Measurements from ENCODE around the gene CTSL. TPM values are rescaled to one million over a fixed set of nuclear protein-coding genes. Genes with fewer than 3 reads are reported as not detected.
A peak's percentile ranks its signal among the peaks of the same experiment; 100 is the strongest.

CTSL gene
- total and polyA plus RNA-seq, 11 donors: 86.6 to 382 (median 130) TPM

DNA sequence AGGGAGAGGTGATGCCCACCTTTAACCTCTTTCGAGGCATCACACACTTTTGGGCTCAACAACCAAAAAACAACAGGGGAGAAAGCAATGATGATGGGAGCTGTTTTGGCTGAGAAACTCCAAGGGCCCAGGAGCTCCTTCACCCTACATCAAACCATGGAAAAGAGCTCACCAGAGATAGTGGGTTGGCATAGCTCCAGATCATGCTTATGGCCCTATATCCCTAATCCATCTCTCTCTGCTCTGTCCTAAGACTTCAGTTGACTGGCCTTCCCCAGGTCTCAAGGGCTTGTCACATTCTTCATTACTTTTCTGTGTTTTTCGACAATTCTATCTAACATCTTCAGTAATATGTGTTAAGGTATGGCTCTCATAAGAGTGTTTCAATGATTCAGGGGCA lies 5.7 kb upstream of the CTSL start:
- no peak for ATAC-seq
- intact Hi-C loops (cut with DNase I): loop anchor here in 1 of 10 donors (10.0 kb wide), 1 partner anchor 75 kb away; no protein-coding TSS in a partner anchor

DNA sequence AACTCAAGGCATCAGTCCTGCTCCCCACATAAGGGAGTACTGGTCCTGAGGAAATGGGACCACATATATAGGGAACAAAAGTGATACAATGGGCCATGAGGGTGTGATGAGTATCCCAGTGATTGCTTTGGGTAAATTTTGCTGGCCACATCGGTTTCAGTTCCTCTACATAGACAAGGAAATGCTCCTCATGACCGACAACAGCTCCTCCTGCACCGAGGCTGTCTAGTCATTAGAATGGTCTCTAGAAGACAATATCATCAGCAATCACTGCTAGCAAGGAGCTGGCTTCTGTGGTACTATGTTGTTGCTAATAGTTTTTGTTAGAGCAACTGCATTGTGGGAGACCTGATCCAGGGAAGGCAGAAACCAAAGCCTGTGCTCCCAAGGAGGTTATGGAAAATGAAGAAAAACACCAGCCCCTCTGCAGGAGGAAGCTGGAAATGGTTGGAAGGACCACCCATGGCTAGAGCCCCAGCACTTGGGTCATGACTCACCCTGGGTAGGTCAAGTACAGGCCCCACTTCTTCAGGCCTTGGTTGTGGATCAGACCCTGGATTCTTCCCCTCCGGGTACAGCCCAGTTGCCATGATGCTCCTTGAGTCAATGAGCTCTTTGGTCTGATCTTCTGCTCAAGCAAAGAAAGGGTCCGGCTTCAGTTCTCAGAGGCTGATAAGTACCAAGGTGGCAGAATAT lies 3.4 kb upstream of the CTSL start:
- H3K27me3 ChIP-seq: no peaks in the 10 kb centered on the region
- ATAC-seq: peak in 1 of 4 donors; percentile 3
- intact Hi-C loops (cut with DNase I): loop anchor here in 1 of 10 donors (10.0 kb wide), 1 partner anchor 72 kb away; no protein-coding TSS in a partner anchor
- H3K4me3 ChIP-seq: no peak overlapping the region
- peaks cover 0 to 4% (median 1%) of the 10 kb centered on the region in 9 donors for H3K36me3 ChIP-seq
- 90 to 93% (median 91%) methylated on average over 5 of the region's 5 CpGs for WGBS, 4 donors
- peak in 2 of 5 donors; percentile 27 to 45 for DNase-seq
- H3K4me1 ChIP-seq: peaks cover 0 to 54% (median 11%) of the 10 kb centered on the region in 12 donors
- H3K9me3 ChIP-seq: no peaks in the 10 kb centered on the region
- TF ChIP-seq POLR2A (IDR thresholded peaks at IDR 0.05): no peak
- TF ChIP-seq, protein P1, sequence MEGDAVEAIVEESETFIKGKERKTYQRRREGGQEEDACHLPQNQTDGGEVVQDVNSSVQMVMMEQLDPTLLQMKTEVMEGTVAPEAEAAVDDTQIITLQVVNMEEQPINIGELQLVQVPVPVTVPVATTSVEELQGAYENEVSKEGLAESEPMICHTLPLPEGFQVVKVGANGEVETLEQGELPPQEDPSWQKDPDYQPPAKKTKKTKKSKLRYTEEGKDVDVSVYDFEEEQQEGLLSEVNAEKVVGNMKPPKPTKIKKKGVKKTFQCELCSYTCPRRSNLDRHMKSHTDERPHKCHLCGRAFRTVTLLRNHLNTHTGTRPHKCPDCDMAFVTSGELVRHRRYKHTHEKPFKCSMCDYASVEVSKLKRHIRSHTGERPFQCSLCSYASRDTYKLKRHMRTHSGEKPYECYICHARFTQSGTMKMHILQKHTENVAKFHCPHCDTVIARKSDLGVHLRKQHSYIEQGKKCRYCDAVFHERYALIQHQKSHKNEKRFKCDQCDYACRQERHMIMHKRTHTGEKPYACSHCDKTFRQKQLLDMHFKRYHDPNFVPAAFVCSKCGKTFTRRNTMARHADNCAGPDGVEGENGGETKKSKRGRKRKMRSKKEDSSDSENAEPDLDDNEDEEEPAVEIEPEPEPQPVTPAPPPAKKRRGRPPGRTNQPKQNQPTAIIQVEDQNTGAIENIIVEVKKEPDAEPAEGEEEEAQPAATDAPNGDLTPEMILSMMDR (IDR thresholded peaks at IDR 0.05): no peak
- H3K27ac ChIP-seq: peak overlapping the region in 3 of 12 donors; percentile 8 to 86 (median 30)

More for the DNA sequence above, 5.7 kb upstream of the CTSL start:
- Histone ChIP-seq H3K4me1 (peaks cover 0 to 45% (median 0%) of the 10 kb centered on the region in 12 donors), H3K27ac (no peak overlapping the region), H3K9me3 (no peaks in the 10 kb centered on the region), H3K4me3 (no peak overlapping the region), H3K27me3 (no peaks in the 10 kb centered on the region), H3K36me3 (no peaks in the 10 kb centered on the region)
- 94 to 97% (median 96%) methylated on average over 2 of the region's 2 CpGs for WGBS, 4 donors
- no peak for TF ChIP-seq POLR2A (IDR thresholded peaks at IDR 0.05)
- TF ChIP-seq, protein P1 (IDR thresholded peaks at IDR 0.05): no peak
- DNase-seq: no peak

DNA sequence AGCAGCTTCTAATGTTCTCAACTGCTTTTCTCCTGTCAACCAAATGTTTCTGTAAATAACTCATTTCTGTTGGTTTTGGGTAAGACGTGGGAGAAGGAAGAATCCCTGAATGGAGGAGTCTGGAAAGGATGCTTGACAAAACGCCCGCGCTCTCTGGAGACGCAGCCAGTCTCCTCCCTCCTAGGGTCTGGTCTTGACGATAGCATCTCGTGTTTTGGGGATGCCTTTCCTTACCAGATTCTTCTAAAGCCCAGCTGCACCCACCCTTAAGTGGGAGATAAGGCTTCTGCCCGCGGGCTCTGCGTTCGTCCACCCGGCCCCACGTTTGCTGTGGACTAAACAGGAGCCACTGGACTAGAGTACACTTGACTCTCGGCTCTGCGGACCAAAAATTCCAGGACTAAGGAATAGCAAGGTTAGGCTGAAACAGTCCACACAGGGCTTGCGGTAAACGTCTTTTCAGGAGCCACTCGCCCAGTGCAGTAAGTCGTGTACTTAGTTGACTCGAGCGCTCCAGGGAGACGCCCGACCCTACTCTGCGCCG lies 491 bp upstream of the CTSL start:
- Histone ChIP-seq H3K9me3 (no peaks in the 10 kb centered on the region), H3K27ac (peak overlapping the region; percentile 85 to 100 (median 96)), H3K4me3 (peak overlapping the region; percentile 54 to 86 (median 74)), H3K36me3 (peaks cover 0 to 33% (median 30%) of the 10 kb centered on the region in 9 donors), H3K27me3 (no peaks in the 10 kb centered on the region), H3K4me1 (peaks cover 0 to 81% (median 20%) of the 10 kb centered on the region in 12 donors)
- DNase-seq (peak; percentile 43 to 62 (median 48)), ATAC-seq (peak in 3 of 4 donors; percentile 3 to 14 (median 10))
- intact Hi-C loops (cut with DNase I): loop anchor here in 2 of 10 donors (5.0 to 10.0 kb wide), 2 partner anchors 69 to 778 kb away; partner anchors contain the start of gene GAS1 (in 1 of the 2)
- no peak for TF ChIP-seq POLR2A (IDR thresholded peaks at IDR 0.05)
- TF ChIP-seq, protein P1 (IDR thresholded peaks at IDR 0.05): no peak
- WGBS, 4 donors: 3 to 7% (median 5%) methylated on average over 13 to 25 of the region's 25 CpGs

DNA sequence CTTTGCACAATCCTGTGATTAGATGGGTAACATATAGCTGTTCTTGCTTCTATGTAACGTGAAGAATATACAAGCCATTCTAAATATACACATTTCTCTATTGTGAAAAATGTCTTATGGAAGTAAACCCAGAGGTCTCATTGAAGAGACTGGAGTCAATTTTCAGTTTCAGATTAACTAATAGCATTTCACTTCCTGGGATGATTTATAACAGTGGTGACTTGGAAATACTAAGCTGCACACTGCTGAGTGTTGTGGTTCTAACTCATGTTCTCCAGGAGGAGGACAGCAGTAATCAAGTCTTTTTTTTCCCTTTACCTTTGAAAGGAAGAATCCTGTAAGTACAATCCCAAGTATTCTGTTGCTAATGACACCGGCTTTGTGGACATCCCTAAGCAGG lies 3.3 kb downstream of the CTSL start:
- H3K36me3 ChIP-seq: peaks cover 0 to 55% (median 50%) of the 10 kb centered on the region in 9 donors
- H3K27me3 ChIP-seq: no peaks in the 10 kb centered on the region
- H3K9me3 ChIP-seq: no peaks in the 10 kb centered on the region
- no peak for DNase-seq
- intact Hi-C loops (cut with DNase I): loop anchor here in 2 of 10 donors (5.0 to 10.0 kb wide), 2 partner anchors 66 to 782 kb away; partner anchors contain the start of gene GAS1 (in 1 of the 2)
- peak overlapping the region in 2 of 12 donors; percentile 75 to 86 for H3K4me3 ChIP-seq
- H3K27ac ChIP-seq: peak overlapping the region in 1 of 12 donors; percentile 16
- H3K4me1 ChIP-seq: peaks cover 0 to 58% (median 20%) of the 10 kb centered on the region in 12 donors
- TF ChIP-seq POLR2A (IDR thresholded peaks at IDR 0.05): no peak
- TF ChIP-seq, protein P1 (IDR thresholded peaks at IDR 0.05): no peak
- ATAC-seq: no peak
- WGBS, 4 donors: 93 to 100% (median 95%) methylated on average over 2 of the region's 2 CpGs

All from heart left ventricle (tissue), 16 donors.